ENCODE results near the gene NMT1.

NMT1 gene

DNA sequence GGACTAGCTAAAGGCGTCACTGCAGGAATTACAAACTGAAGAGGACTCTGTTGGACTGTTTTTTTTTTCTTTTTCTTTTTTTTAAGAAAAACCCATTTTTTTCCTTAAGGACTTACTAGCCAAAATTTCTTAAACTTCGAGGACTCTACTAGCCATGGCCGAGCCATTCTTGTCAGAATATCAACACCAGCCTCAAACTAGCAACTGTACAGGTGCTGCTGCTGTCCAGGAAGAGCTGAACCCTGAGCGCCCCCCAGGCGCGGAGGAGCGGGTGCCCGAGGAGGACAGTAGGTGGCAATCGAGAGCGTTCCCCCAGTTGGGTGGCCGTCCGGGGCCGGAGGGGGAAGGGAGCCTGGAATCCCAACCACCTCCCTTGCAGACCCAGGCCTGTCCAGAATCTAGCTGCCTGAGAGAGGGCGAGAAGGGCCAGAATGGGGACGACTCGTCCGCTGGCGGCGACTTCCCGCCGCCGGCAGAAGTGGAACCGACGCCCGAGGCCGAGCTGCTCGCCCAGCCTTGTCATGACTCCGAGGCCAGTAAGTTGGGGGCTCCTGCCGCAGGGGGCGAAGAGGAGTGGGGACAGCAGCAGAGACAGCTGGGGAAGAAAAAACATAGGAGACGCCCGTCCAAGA, 88.0 kb downstream of the NMT1 start:
- ChIA-PET POLR2A (interaction anchor here (0.6 to 6.4 kb wide), 15 partner anchors 10 to 217 kb away, joined by 3 to 194 read pairs (median 5); partner anchors contain the start of genes ACBD4, HEXIM2 and NMT1), CTCF (interaction anchor here (0.7 to 9.2 kb wide), 22 partner anchors 11 to 236 kb away, joined by 3 to 148 read pairs (median 7); partner anchors contain the start of genes ACBD4 and HEXIM2)
- peak; percentile 72 to 78 (median 74) for DNase-seq
- Histone ChIP-seq H3K27ac (ENCODE audit: insufficient read depth in 1 of 2, low read depth in 1 of 2, low read length in 2 of 2, poor library complexity in 1 of 2, severe bottlenecking in 2 of 2) (peak overlapping the region in 1 of 2 experiments; percentile 76), H3K4me3 (ENCODE audit: control insufficient read depth in 1 of 7, extremely low read depth in 1 of 7, insufficient read depth in 4 of 7, low read depth in 2 of 7, low read length in 6 of 7) (peak overlapping the region; percentile 60 to 92 (median 82)), H3K4me1 (ENCODE audit: control extremely low read depth in 1 of 4, control insufficient read depth in 4 of 4, insufficient read depth in 4 of 4, low read length in 3 of 4) (peaks cover 16 to 55% (median 44%) of the 10 kb centered on the region in 4 experiments), H3K36me3 (ENCODE audit: control insufficient read depth in 4 of 4, insufficient read depth in 4 of 4, low read length in 3 of 4) (no peaks in the 10 kb centered on the region), H3K9me3 (ENCODE audit: control extremely low read depth in 1 of 5, control insufficient read depth in 4 of 5, insufficient read depth in 2 of 5, low read depth in 1 of 5, low read length in 4 of 5) (no peaks in the 10 kb centered on the region), H3K27me3 (replicated peaks in 2 of 5; ENCODE audit: control insufficient read depth in 4 of 5, insufficient read depth in 5 of 5, low read length in 4 of 5) (no peaks in the 10 kb centered on the region)
- under 1% methylated on average over 31 of the region's 32 CpGs for WGBS (ENCODE audit: insufficient coverage)

DNA sequence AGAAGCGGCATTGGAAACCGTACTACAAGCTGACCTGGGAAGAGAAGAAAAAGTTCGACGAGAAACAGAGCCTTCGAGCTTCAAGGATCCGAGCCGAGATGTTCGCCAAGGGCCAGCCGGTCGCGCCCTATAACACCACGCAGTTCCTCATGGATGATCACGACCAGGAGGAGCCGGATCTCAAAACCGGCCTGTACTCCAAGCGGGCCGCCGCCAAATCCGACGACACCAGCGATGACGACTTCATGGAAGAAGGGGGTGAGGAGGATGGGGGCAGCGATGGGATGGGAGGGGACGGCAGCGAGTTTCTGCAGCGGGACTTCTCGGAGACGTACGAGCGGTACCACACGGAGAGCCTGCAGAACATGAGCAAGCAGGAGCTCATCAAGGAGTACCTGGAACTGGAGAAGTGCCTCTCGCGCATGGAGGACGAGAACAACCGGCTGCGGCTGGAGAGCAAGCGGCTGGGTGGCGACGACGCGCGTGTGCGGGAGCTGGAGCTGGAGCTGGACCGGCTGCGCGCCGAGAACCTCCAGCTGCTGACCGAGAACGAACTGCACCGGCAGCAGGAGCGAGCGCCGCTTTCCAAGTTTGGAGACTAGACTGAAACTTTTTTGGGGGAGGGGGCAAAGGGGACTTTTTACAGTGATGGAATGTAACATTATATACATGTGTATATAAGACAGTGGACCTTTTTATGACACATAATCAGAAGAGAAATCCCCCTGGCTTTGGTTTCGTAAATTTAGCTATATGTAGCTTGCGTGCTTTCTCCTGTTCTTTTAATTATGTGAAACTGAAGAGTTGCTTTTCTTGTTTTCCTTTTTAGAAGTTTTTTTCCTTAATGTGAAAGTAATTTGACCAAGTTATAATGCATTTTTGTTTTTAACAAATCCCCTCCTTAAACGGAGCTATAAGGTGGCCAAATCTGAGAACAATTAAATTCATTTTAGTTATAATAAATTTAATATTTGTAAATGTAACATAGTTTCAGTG, 88.8 kb downstream of the NMT1 start:
- DNase-seq: peak in 2 of 3 donors; percentile 48 to 60
- Histone ChIP-seq H3K4me1 (ENCODE audit: control extremely low read depth in 1 of 4, control insufficient read depth in 4 of 4, insufficient read depth in 4 of 4, low read length in 3 of 4) (peaks cover 16 to 48% (median 40%) of the 10 kb centered on the region in 4 experiments), H3K27me3 (replicated peaks in 2 of 5; ENCODE audit: control insufficient read depth in 4 of 5, insufficient read depth in 5 of 5, low read length in 4 of 5) (no peaks in the 10 kb centered on the region), H3K9me3 (ENCODE audit: control extremely low read depth in 1 of 5, control insufficient read depth in 4 of 5, insufficient read depth in 2 of 5, low read depth in 1 of 5, low read length in 4 of 5) (no peaks in the 10 kb centered on the region), H3K27ac (ENCODE audit: insufficient read depth in 1 of 2, low read depth in 1 of 2, low read length in 2 of 2, poor library complexity in 1 of 2, severe bottlenecking in 2 of 2) (peak overlapping the region in 1 of 2 experiments; percentile 76), H3K4me3 (ENCODE audit: control insufficient read depth in 1 of 7, extremely low read depth in 1 of 7, insufficient read depth in 4 of 7, low read depth in 2 of 7, low read length in 6 of 7) (peak overlapping the region; percentile 60 to 92 (median 82)), H3K36me3 (ENCODE audit: control insufficient read depth in 4 of 4, insufficient read depth in 4 of 4, low read length in 3 of 4) (no peaks in the 10 kb centered on the region)
- under 1% methylated on average over 49 of the region's 56 CpGs for WGBS (ENCODE audit: insufficient coverage)
- CTCF ChIA-PET: interaction anchor here (0.8 to 9.2 kb wide), 22 partner anchors 11 to 235 kb away, joined by 3 to 148 read pairs (median 8); partner anchors contain the start of genes ACBD4 and HEXIM2
- POLR2A ChIA-PET: interaction anchor here (0.5 to 6.4 kb wide), 9 partner anchors 10 to 222 kb away, joined by 3 to 194 read pairs (median 9); partner anchors contain the start of genes ACBD4 and HEXIM2

DNA sequence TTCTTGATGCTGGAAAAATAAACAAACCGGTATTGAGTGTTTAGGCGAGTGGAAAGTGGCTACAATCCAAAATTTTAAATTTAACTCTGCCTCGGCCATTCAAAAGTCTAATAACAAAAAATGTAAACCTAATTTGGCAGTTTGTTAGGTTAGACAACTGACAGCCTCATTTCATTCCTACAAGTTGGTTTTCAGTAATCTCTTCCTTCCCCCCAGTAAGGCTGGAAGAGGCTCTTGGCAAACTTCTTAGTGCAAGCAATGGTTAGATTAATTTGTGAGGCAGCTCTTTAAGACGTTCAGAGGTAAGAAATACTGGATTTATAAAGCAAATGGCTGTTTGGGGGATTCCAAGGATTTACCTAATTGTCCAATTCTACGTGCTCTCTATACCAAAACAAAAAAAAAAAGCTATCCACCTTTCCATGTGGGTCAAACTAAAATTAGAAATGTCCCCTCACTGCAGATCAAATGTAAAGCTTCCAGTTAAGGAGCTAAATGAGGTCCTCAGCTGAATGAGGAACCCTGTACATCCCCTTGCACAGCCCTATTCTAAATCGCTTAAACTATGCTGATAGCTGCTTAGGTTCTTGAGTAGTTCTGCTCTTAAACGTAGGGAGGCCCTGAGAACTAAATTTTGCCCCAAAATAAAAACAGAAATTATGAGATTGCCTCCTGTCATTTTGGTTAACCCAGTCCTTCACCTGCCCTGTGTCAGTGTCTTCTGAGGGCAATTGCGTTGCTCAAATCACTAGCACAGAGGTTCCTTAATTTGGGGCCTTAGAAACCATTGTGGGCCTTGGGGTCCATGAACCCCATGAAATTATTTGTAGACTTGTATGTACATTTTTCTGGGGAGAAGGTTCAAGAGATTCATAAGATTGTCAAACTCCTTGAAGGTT, 90.0 kb downstream of the NMT1 start:
- 69% methylated on average over 3 of the region's 8 CpGs for WGBS (ENCODE audit: insufficient coverage)
- peak in 2 of 3 donors; percentile 33 to 34 for DNase-seq
- Histone ChIP-seq H3K4me1 (ENCODE audit: control extremely low read depth in 1 of 4, control insufficient read depth in 4 of 4, insufficient read depth in 4 of 4, low read length in 3 of 4) (peaks cover 16 to 52% (median 45%) of the 10 kb centered on the region in 4 experiments), H3K27ac (ENCODE audit: insufficient read depth in 1 of 2, low read depth in 1 of 2, low read length in 2 of 2, poor library complexity in 1 of 2, severe bottlenecking in 2 of 2) (peak overlapping the region in 1 of 2 experiments; percentile 56), H3K27me3 (replicated peaks in 2 of 5; ENCODE audit: control insufficient read depth in 4 of 5, insufficient read depth in 5 of 5, low read length in 4 of 5) (no peaks in the 10 kb centered on the region), H3K4me3 (ENCODE audit: control insufficient read depth in 1 of 7, extremely low read depth in 1 of 7, insufficient read depth in 4 of 7, low read depth in 2 of 7, low read length in 6 of 7) (peak overlapping the region in 4 of 7 experiments; percentile 31 to 91 (median 54)), H3K36me3 (ENCODE audit: control insufficient read depth in 4 of 4, insufficient read depth in 4 of 4, low read length in 3 of 4) (no peaks in the 10 kb centered on the region), H3K9me3 (ENCODE audit: control extremely low read depth in 1 of 5, control insufficient read depth in 4 of 5, insufficient read depth in 2 of 5, low read depth in 1 of 5, low read length in 4 of 5) (no peaks in the 10 kb centered on the region)
- ChIA-PET CTCF (interaction anchor here (0.7 to 9.2 kb wide), 13 partner anchors 9 to 84 kb away, joined by 3 to 148 read pairs (median 10); partner anchors contain the start of genes ACBD4 and HEXIM2), POLR2A (interaction anchor here (6.4 kb wide), 1 partner anchor 8 kb away, joined by 194 read pairs; the partner anchor contains the start of gene HEXIM2)

DNA sequence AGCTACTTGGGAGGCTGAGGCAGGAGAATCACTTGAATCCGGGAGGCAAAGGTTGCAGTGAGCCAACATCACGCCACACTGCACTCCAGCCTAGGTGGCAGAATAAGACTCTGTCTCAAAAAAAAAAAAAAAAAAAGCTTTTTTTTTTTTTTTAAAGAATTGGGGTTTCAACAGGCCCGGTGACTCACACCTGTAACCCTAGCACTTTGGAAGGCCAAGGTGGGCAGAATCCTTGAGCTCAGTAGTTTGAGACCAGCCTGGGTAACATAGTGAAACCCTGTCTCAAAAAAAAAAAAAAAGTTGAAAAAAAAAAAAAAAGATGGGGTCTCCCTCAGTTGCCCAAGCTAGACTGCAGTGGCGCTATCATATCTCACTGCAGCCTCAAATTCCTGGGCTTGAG, 93.9 kb downstream of the NMT1 start:
- Histone ChIP-seq H3K36me3 (ENCODE audit: control insufficient read depth in 4 of 4, insufficient read depth in 4 of 4, low read length in 3 of 4) (peaks cover 0 to 3% (median 0%) of the 10 kb centered on the region in 4 experiments), H3K9me3 (ENCODE audit: control extremely low read depth in 1 of 5, control insufficient read depth in 4 of 5, insufficient read depth in 2 of 5, low read depth in 1 of 5, low read length in 4 of 5) (no peaks in the 10 kb centered on the region), H3K4me3 (ENCODE audit: control insufficient read depth in 1 of 7, extremely low read depth in 1 of 7, insufficient read depth in 4 of 7, low read depth in 2 of 7, low read length in 6 of 7) (no peak overlapping the region), H3K4me1 (ENCODE audit: control extremely low read depth in 1 of 4, control insufficient read depth in 4 of 4, insufficient read depth in 4 of 4, low read length in 3 of 4) (peaks cover 23 to 51% (median 42%) of the 10 kb centered on the region in 4 experiments), H3K27ac (ENCODE audit: insufficient read depth in 1 of 2, low read depth in 1 of 2, low read length in 2 of 2, poor library complexity in 1 of 2, severe bottlenecking in 2 of 2) (no peak overlapping the region), H3K27me3 (replicated peaks in 2 of 5; ENCODE audit: control insufficient read depth in 4 of 5, insufficient read depth in 5 of 5, low read length in 4 of 5) (no peaks in the 10 kb centered on the region)
- 100% methylated on average over 1 of the region's 4 CpGs for WGBS (ENCODE audit: insufficient coverage)
- DNase-seq: peak in 1 of 3 donors; percentile 38
- POLR2A ChIA-PET: no interaction called here
- CTCF ChIA-PET: interaction anchor here (0.6 to 4.9 kb wide), 9 partner anchors 9 to 156 kb away, joined by 3 to 27 read pairs (median 4); partner anchors contain the start of gene ACBD4

DNA sequence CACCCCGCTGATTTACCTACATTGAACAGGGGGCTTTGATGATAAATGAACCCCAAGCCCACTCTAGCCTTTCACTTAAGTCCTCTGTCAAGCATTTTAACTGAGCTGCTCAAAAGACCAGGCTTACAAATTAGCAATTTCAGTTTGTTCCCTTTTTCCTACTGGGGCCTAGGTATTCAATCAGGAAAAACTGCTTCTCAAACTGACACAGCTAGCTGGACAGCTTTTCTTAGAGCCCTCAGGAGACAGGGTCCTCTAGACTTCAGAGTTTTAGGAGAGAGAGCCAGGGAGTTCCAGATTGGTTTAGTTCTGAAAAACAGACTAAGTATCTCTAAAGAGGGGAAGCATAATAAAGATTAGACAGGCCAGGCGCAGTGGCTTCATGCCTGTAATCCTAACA, 94.4 kb downstream of the NMT1 start:
- WGBS (ENCODE audit: insufficient coverage): 92% methylated on average over 2 of the region's 2 CpGs

DNA sequence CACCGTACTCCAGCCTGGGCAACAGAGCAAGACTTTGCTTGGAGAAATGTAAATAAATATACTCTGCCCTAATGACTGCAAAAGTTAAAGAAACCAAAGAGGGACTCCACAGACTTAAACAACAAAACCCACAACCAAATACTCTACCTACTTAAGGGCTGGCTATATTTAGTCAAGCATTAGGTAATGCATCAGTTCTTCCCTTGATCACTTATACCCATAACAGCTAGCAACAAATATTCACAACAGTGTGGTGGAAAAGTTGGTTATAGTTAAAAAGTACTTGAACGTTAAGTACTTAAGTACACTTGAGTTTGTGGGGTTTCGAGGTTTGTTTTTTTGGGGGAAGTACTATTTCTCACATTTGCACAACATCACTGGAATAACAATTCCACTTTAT, 95.1 kb downstream of the NMT1 start:
- H3K9me3 ChIP-seq (ENCODE audit: control extremely low read depth in 1 of 5, control insufficient read depth in 4 of 5, insufficient read depth in 2 of 5, low read depth in 1 of 5, low read length in 4 of 5): no peaks in the 10 kb centered on the region
- no peaks in the 10 kb centered on the region for H3K27me3 ChIP-seq (replicated peaks in 2 of 5; ENCODE audit: control insufficient read depth in 4 of 5, insufficient read depth in 5 of 5, low read length in 4 of 5)
- peaks cover 0 to 3% (median 0%) of the 10 kb centered on the region in 4 experiments for H3K36me3 ChIP-seq (ENCODE audit: control insufficient read depth in 4 of 4, insufficient read depth in 4 of 4, low read length in 3 of 4)
- WGBS (ENCODE audit: insufficient coverage): no CpG with 5 or more reads among the region's 3 CpGs
- H3K4me3 ChIP-seq (ENCODE audit: control insufficient read depth in 1 of 7, extremely low read depth in 1 of 7, insufficient read depth in 4 of 7, low read depth in 2 of 7, low read length in 6 of 7): no peak overlapping the region
- DNase-seq: no peak
- ChIA-PET POLR2A (no interaction called here), CTCF (interaction anchor here (1.4 to 4.9 kb wide), 4 partner anchors 21 to 80 kb away, joined by 4 to 27 read pairs (median 10); partner anchors contain the start of gene ACBD4)
- H3K27ac ChIP-seq (ENCODE audit: insufficient read depth in 1 of 2, low read depth in 1 of 2, low read length in 2 of 2, poor library complexity in 1 of 2, severe bottlenecking in 2 of 2): no peak overlapping the region
- H3K4me1 ChIP-seq (ENCODE audit: control extremely low read depth in 1 of 4, control insufficient read depth in 4 of 4, insufficient read depth in 4 of 4, low read length in 3 of 4): peaks cover 17 to 45% (median 34%) of the 10 kb centered on the region in 4 experiments

More for the DNA sequence above, 94.4 kb downstream of the NMT1 start:
- H3K27me3 ChIP-seq (replicated peaks in 2 of 5; ENCODE audit: control insufficient read depth in 4 of 5, insufficient read depth in 5 of 5, low read length in 4 of 5): no peaks in the 10 kb centered on the region
- DNase-seq: no peak
- POLR2A ChIA-PET: no interaction called here
- CTCF ChIA-PET: interaction anchor here (0.6 to 4.9 kb wide), 9 partner anchors 9 to 155 kb away, joined by 3 to 27 read pairs (median 4); partner anchors contain the start of gene ACBD4
- peaks cover 23 to 51% (median 39%) of the 10 kb centered on the region in 4 experiments for H3K4me1 ChIP-seq (ENCODE audit: control extremely low read depth in 1 of 4, control insufficient read depth in 4 of 4, insufficient read depth in 4 of 4, low read length in 3 of 4)
- peak overlapping the region in 1 of 2 experiments; percentile 59 for H3K27ac ChIP-seq (ENCODE audit: insufficient read depth in 1 of 2, low read depth in 1 of 2, low read length in 2 of 2, poor library complexity in 1 of 2, severe bottlenecking in 2 of 2)
- H3K9me3 ChIP-seq (ENCODE audit: control extremely low read depth in 1 of 5, control insufficient read depth in 4 of 5, insufficient read depth in 2 of 5, low read depth in 1 of 5, low read length in 4 of 5): no peaks in the 10 kb centered on the region
- H3K4me3 ChIP-seq (ENCODE audit: control insufficient read depth in 1 of 7, extremely low read depth in 1 of 7, insufficient read depth in 4 of 7, low read depth in 2 of 7, low read length in 6 of 7): no peak overlapping the region
- H3K36me3 ChIP-seq (ENCODE audit: control insufficient read depth in 4 of 4, insufficient read depth in 4 of 4, low read length in 3 of 4): peaks cover 0 to 3% (median 0%) of the 10 kb centered on the region in 4 experiments

All from common myeloid progenitor, CD34-positive (primary cell).